HG03575 (cell line): ENCODE results near the gene PLAC8L1.

ENCODE experiments used
- ATAC-seq: cut with Tn5 transposase; IDR thresholded peaks from one replicate; pipeline ENCODE4 v1.9.1; 2021; ENCODE audit not compliant: unreplicated experiment, insufficient number of reproducible peaks, low FRiP score; ENCODE audit errors: extremely low read depth

The PLAC8L1 gene

DNA sequence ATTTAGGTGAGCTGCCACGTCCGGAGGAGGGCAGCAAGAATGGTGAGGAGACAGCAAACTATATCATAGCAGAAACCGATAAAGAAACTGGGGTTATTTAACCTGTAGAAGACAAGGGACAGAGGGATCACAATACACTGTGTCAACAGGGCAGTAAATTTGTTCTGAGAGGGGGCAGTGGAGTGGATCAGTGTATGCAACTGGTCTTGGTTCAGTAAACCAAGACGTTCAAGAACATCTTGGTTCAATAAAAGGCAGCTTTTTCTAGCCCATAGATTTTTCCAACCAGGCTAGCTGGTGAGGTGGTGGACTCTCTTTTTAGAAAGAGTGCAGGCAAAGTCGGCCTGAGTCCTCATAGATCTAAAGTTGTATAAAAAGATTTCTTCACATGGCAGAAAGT is 55.3 kb downstream of the PLAC8L1 start:
- no peak for ATAC-seq

DNA sequence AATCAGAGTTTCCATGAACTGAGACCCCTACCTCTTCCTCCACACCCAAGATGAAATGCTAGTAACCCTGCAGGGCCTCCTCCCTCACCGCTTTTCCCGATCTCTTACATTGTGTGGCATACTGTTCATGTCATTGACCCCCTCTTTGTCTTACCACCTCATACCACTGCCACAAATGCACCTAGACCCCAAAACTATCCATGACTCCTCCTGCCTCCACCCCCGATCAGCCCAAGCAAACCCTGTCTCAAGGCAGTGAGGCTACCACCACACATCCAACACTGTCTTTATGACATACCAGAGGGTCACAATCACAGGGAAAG is 55.7 kb downstream of the PLAC8L1 start:
- no peak for ATAC-seq

- ATAC-seq: no peak
These were observed 56.2 kb downstream of the PLAC8L1 start for GRCh38 chr5:146048994-146049703.

DNA sequence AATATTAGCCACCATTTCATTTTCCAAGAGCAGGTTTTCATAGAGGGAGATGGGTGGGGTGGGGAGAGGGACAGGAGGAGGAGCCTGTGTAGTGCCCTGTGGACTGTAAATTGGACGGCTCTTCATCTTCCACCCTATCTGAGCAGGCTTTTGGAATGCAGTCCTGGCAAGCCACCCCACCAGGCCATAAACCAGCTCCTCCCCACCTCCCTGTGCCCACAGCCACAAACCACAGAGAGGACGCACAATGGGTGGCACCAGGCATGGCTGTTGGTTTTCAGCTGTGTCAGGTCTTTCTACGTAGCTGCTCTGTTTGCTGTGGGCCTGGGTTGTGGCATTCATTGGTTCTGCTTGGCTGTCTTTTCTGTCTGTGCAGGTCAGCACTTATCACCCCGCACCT is 58.0 kb downstream of the PLAC8L1 start:
- no peak for ATAC-seq

DNA sequence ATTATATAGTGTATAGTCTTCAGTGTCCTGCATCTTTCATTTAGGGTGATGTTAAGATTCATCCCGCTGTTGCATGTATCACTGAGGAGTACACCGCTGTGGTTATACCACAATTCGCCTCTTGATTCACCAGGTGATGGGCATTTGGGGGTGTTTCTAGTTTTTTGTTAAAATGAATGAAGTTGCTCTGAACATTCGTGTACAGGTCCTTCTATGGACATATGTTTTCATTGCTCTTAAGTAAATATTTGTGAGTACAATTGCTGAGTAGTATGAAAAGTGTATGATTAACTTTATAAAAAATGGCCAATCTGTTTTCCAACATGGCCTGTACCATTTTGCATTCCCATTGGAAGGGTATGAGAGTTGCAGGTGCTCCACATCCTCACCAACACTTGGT is 61.7 kb downstream of the PLAC8L1 start:
- no peak for ATAC-seq

- ATAC-seq: no peak
These were observed 62.6 kb downstream of the PLAC8L1 start for GRCh38 chr5:146042628-146043279.

DNA sequence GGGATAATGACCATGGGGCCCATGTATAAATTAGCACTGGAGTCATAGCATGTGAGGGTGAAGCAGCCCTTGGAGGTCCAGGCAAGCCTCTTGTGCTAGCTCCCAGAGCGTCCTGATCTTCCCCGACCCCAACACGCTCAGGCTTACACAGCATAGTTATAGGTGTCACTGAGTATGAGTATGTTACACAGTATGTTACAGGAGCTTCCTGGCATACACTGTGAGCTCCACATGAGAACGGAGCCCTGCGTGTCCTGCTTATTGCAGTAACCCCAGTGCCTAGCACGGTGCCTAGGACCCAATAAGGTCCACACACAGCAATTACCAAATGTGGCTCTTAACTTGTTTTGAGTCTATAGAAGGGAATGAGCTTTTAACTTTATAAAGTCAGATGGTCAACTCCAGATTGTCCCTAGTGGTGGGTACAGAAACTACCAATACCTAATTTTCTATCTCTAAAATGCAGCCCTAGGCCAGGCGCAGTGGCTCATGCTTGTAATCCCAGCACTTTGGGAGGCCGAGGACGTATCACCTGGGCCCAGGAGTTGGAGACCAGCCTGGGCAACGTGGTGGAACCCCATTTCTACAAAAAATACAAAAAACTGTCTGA is 64.1 kb downstream of the PLAC8L1 start:
- ATAC-seq: no peak

- no peak for ATAC-seq
These were observed 64.8 kb downstream of the PLAC8L1 start for GRCh38 chr5:146040527-146040926.

GRCh38 chr5:146039420-146039819 is 66.0 kb downstream of the PLAC8L1 start:
- no peak for ATAC-seq

- no peak for ATAC-seq
These were observed 70.8 kb downstream of the PLAC8L1 start for GRCh38 chr5:146034605-146035004.
